K562 (cell line): ENCODE results near the gene EVA1B. TPM values are rescaled to one million over a fixed set of nuclear protein-coding genes. Genes with fewer than 3 reads are reported as not detected.

Experiments
- ASH1L ChIP-seq: fragments of 450-650 bp; IDR thresholded peaks from 2 replicates; pipeline ENCODE4 v1.6.1; 2018; ENCODE audit warnings: borderline replicate concordance, mild to moderate bottlenecking, low read depth; ENCODE audit not compliant: partially characterized antibody
- CAMTA2 ChIP-seq: fragments of 250-450 bp; sonication (Bioruptor Pico); conservative IDR thresholded peaks from 2 replicates; pipeline ENCODE4 v1.5.1; 2022
- EP300 ChIP-seq: IDR thresholded peaks from 2 replicates; pipeline ENCODE4 v1.6.1; 2012; ENCODE audit warnings: low read length, improper control_type of control experiment
- FOXK1 ChIP-seq: sonication (generic); formaldehyde crosslinking; IDR thresholded peaks from 2 replicates; pipeline ENCODE4 v1.8.0; 2022; ENCODE audit warnings: missing genetic modification reagents, mild to moderate bottlenecking, borderline replicate concordance
- GABPB1 ChIP-seq: sonication (generic); formaldehyde crosslinking; IDR thresholded peaks from 2 replicates; pipeline ENCODE4 v1.8.0; 2022; ENCODE audit warnings: mild to moderate bottlenecking, missing genetic modification reagents
- PCBP2 ChIP-seq: fragments of 200-400 bp; formaldehyde crosslinking; IDR thresholded peaks from 2 replicates; pipeline ENCODE4 v1.6.1; 2018; ENCODE audit warnings: low read length, low read depth, mild to moderate bottlenecking, moderate library complexity; ENCODE audit not compliant: poor library complexity, severe bottlenecking
- PRMT5 ChIP-seq: sonication (generic); formaldehyde crosslinking; IDR thresholded peaks from 2 replicates; pipeline ENCODE4 v1.5.0; 2020; ENCODE audit warnings: missing genetic modification reagents
- PTBP1 ChIP-seq: fragments of 200-400 bp; formaldehyde crosslinking; IDR thresholded peaks from 2 replicates; pipeline ENCODE4 v1.6.1; 2017; ENCODE audit warnings: low read depth, low read length
- SRF ChIP-seq, 2 experiments: fragments of 250-450, 450-650 bp in 1 of 2; sonication (Bioruptor Pico) in 1 of 2; sonication (generic) in 1 of 2; formaldehyde crosslinking; IDR thresholded peaks; 2 replicates each; pipeline versions ENCODE4 v1.5.0 to v1.5.1; 2020 to 2022; ENCODE audit warnings: mild to moderate bottlenecking in 1 of 2, missing genetic modification reagents in 1 of 2
- TAF9B ChIP-seq: fragments of 450-650 bp; IDR thresholded peaks from 2 replicates; pipeline ENCODE4 v1.6.1; 2018; ENCODE audit warnings: mild to moderate bottlenecking; ENCODE audit not compliant: partially characterized antibody
- TEAD4 ChIP-seq, 2 experiments: sonication (generic) in 1 of 2; formaldehyde crosslinking in 1 of 2; IDR thresholded peaks; 2 replicates each; pipeline versions ENCODE4 v1.6.1 to v1.8.0; 2012 to 2022; ENCODE audit warnings: borderline replicate concordance in 1 of 2, inconsistent platforms in 1 of 2, low read length in 1 of 2, mild to moderate bottlenecking in 1 of 2, missing genetic modification reagents in 1 of 2
- YY1 ChIP-seq, 3 experiments: IDR thresholded peaks; 2 replicates each; pipeline ENCODE4 v1.6.1; 2011; ENCODE audit warnings: low read length in 2 of 3, mild to moderate bottlenecking in 2 of 3, moderate library complexity in 2 of 3, borderline replicate concordance in 1 of 3, control low read depth in 1 of 3, low read depth in 1 of 3; ENCODE audit not compliant: insufficient read depth in 3 of 3, insufficient replicate concordance in 2 of 3, control insufficient read depth in 1 of 3, insufficient read length in 1 of 3; ENCODE audit errors: extremely low read depth in 1 of 3
- ZNF354B ChIP-seq: fragments of 250-450 bp; sonication (Bioruptor Pico); IDR thresholded peaks from 2 replicates; pipeline ENCODE4 v1.4.0; 2020
- ZNF561 ChIP-seq: fragments of 450-650 bp; formaldehyde crosslinking; conservative IDR thresholded peaks from 2 replicates; pipeline ENCODE4 v1.4.0; 2020; ENCODE audit warnings: mild to moderate bottlenecking, moderate library complexity
- ZNF77 ChIP-seq: fragments of 250-450 bp; sonication (Bioruptor Pico); IDR thresholded peaks from 2 replicates; pipeline ENCODE4 v1.5.0; 2020
- polyA plus RNA-seq, 8 experiments: library from polyadenylated mRNA; depleted of rRNA in 4 of 8; stranded (reverse) in 5 of 8; unstranded in 3 of 8; fragments of >200 nt; fragmentation: Nextera tagmentation in 2 of 8; fragmentation: Illumina TruSeq in 1 of 8; extraction: Ambion mirVana in 2 of 8; extraction: Trizol in 1 of 8; gene quantifications; 2 replicates each; pipeline versions ENCODE4 v1.2.1 to v1.2.3, GENCODE V29; 2011 to 2014; ENCODE audit warnings: inconsistent platforms in 1 of 8, missing spikeins in 1 of 8
- total RNA-seq, 7 experiments: library from RNA; depleted of rRNA in 6 of 7; stranded (reverse); fragments of >200 nt in 6 of 7; fragmentation: Illumina TruSeq in 2 of 7; extraction: Trizol in 2 of 7; gene quantifications; 2 replicates each; pipeline versions ENCODE4 v1.2.1 to v1.2.3, GENCODE V29; 2011 to 2021; ENCODE audit warnings: low replicate concordance in 1 of 7
- TF ChIP-seq, protein P1 (sequence below): fragments of 450-650 bp; IDR thresholded peaks from 2 replicates; pipeline ENCODE4 v1.6.1; 2016; ENCODE audit warnings: mild to moderate bottlenecking, moderate library complexity

Gene EVA1B
- total and polyA plus RNA-seq, 9 of the 15 experiments (the other 6 are each of a cell fraction or from before 2014, with no cell fraction given): 0.08 to 65.7 (median 2.4) TPM

DNA sequence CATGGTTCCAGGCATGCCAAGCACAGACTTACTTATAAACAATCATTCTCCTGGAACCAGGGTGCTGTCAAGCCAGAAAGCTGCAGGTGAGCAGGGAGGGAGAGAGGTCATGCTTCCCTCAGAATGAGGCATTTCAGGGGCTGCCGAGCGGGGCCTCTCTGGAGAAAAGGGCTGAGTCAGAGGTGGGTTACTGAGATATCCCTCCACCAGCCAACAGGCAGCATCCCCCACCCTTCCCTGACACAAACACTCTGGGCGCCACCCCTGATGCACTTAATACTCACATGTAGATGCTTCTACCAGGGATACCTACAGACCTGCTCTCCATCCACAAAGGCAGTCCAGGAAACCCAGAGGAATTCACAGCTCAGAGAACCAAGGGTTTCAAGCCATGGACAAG is 49.2 kb upstream of the EVA1B start (continued):
- TF ChIP-seq SRF (CRISPR knock-in tag; IDR thresholded peaks at IDR 0.05) (no peak), FOXK1 (CRISPR knock-in tag) (no peak), PCBP2 (no peak), TEAD4 (IDR thresholded peaks at IDR 0.05; ENCODE audit: low read length) (no peak), TEAD4 (CRISPR knock-in tag; IDR thresholded peaks at IDR 0.05; ENCODE audit: borderline replicate concordance) (no peak), ZNF77 (no peak), CAMTA2 (CRISPR knock-in tag) (no peak), ZNF354B (CRISPR knock-in tag) (no peak), PTBP1 (no peak), PRMT5 (CRISPR knock-in tag) (no peak), TAF9B (peak; percentile 30), EP300 (no peak; the same call in 1 of the 2 replicates), GABPB1 (CRISPR knock-in tag) (no peak), YY1 (IDR thresholded peaks at IDR 0.05; ENCODE audit: borderline replicate concordance in 1 of 3, control insufficient read depth in 1 of 3, extremely low read depth in 1 of 3, insufficient read depth in 3 of 3, insufficient read length in 1 of 3, insufficient replicate concordance in 2 of 3, low read depth in 1 of 3, low read length in 2 of 3) (no peak), ZNF561 (CRISPR knock-in tag) (no peak), ASH1L (no peak)
- TF ChIP-seq, protein P1, sequence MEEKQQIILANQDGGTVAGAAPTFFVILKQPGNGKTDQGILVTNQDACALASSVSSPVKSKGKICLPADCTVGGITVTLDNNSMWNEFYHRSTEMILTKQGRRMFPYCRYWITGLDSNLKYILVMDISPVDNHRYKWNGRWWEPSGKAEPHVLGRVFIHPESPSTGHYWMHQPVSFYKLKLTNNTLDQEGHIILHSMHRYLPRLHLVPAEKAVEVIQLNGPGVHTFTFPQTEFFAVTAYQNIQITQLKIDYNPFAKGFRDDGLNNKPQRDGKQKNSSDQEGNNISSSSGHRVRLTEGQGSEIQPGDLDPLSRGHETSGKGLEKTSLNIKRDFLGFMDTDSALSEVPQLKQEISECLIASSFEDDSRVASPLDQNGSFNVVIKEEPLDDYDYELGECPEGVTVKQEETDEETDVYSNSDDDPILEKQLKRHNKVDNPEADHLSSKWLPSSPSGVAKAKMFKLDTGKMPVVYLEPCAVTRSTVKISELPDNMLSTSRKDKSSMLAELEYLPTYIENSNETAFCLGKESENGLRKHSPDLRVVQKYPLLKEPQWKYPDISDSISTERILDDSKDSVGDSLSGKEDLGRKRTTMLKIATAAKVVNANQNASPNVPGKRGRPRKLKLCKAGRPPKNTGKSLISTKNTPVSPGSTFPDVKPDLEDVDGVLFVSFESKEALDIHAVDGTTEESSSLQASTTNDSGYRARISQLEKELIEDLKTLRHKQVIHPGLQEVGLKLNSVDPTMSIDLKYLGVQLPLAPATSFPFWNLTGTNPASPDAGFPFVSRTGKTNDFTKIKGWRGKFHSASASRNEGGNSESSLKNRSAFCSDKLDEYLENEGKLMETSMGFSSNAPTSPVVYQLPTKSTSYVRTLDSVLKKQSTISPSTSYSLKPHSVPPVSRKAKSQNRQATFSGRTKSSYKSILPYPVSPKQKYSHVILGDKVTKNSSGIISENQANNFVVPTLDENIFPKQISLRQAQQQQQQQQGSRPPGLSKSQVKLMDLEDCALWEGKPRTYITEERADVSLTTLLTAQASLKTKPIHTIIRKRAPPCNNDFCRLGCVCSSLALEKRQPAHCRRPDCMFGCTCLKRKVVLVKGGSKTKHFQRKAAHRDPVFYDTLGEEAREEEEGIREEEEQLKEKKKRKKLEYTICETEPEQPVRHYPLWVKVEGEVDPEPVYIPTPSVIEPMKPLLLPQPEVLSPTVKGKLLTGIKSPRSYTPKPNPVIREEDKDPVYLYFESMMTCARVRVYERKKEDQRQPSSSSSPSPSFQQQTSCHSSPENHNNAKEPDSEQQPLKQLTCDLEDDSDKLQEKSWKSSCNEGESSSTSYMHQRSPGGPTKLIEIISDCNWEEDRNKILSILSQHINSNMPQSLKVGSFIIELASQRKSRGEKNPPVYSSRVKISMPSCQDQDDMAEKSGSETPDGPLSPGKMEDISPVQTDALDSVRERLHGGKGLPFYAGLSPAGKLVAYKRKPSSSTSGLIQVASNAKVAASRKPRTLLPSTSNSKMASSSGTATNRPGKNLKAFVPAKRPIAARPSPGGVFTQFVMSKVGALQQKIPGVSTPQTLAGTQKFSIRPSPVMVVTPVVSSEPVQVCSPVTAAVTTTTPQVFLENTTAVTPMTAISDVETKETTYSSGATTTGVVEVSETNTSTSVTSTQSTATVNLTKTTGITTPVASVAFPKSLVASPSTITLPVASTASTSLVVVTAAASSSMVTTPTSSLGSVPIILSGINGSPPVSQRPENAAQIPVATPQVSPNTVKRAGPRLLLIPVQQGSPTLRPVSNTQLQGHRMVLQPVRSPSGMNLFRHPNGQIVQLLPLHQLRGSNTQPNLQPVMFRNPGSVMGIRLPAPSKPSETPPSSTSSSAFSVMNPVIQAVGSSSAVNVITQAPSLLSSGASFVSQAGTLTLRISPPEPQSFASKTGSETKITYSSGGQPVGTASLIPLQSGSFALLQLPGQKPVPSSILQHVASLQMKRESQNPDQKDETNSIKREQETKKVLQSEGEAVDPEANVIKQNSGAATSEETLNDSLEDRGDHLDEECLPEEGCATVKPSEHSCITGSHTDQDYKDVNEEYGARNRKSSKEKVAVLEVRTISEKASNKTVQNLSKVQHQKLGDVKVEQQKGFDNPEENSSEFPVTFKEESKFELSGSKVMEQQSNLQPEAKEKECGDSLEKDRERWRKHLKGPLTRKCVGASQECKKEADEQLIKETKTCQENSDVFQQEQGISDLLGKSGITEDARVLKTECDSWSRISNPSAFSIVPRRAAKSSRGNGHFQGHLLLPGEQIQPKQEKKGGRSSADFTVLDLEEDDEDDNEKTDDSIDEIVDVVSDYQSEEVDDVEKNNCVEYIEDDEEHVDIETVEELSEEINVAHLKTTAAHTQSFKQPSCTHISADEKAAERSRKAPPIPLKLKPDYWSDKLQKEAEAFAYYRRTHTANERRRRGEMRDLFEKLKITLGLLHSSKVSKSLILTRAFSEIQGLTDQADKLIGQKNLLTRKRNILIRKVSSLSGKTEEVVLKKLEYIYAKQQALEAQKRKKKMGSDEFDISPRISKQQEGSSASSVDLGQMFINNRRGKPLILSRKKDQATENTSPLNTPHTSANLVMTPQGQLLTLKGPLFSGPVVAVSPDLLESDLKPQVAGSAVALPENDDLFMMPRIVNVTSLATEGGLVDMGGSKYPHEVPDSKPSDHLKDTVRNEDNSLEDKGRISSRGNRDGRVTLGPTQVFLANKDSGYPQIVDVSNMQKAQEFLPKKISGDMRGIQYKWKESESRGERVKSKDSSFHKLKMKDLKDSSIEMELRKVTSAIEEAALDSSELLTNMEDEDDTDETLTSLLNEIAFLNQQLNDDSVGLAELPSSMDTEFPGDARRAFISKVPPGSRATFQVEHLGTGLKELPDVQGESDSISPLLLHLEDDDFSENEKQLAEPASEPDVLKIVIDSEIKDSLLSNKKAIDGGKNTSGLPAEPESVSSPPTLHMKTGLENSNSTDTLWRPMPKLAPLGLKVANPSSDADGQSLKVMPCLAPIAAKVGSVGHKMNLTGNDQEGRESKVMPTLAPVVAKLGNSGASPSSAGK: no peak
